Hematopoietic multipotent progenitor cell (in vitro differentiated cells): Measurements from ENCODE around the gene SCAP. TPM values are rescaled to one million over a fixed set of nuclear protein-coding genes. Genes with fewer than 3 reads are reported as not detected.
A peak's percentile ranks its signal among the peaks of the same experiment; 100 is the strongest.

Source experiments
- DNase-seq, 3 donors: peaks; one replicate each; pipeline ENCODE4 v3.0.0-alpha.2; 2011 to 2015; ENCODE audit warnings: low read depth in 2 of 3, low spot score in 2 of 3
- total RNA-seq: library from RNA; depleted of rRNA; stranded (reverse); fragments of >200 nt; gene quantifications from one replicate; pipeline ENCODE4 v1.2.3, GENCODE V29; 2012

The SCAP gene
- total RNA-seq, 1 donor = 156 TPM

GRCh38 chr3:47434849-47435248 lies 40.9 kb downstream of the SCAP start:
- DNase-seq = no peak

GRCh38 chr3:47433796-47434195 lies 41.9 kb downstream of the SCAP start:
- no peak for DNase-seq

GRCh38 chr3:47432673-47433072 lies 43.1 kb downstream of the SCAP start:
- DNase-seq = no peak

- no peak for DNase-seq
Observed at GRCh38 chr3:47431225-47431624, 44.5 kb downstream of the SCAP start.

GRCh38 chr3:47430606-47431005 lies 45.1 kb downstream of the SCAP start:
- DNase-seq = no peak

GRCh38 chr3:47429476-47430270 lies 46.1 kb downstream of the SCAP start:
- no peak for DNase-seq

GRCh38 chr3:47428662-47429061 lies 47.1 kb downstream of the SCAP start:
- no peak for DNase-seq

- DNase-seq = no peak
Observed at GRCh38 chr3:47427866-47428265, 47.9 kb downstream of the SCAP start.

- no peak for DNase-seq
Observed at GRCh38 chr3:47425959-47426358, 49.8 kb downstream of the SCAP start.

GRCh38 chr3:47425383-47425778 lies 50.4 kb downstream of the SCAP start:
- DNase-seq = no peak

- no peak for DNase-seq
Observed at GRCh38 chr3:47424434-47425382, 51.0 kb downstream of the SCAP start.

GRCh38 chr3:47423548-47424145 lies 52.1 kb downstream of the SCAP start:
- no peak for DNase-seq

- no peak for DNase-seq
Observed at GRCh38 chr3:47422743-47423142, 53.0 kb downstream of the SCAP start.

GRCh38 chr3:47421741-47422649 lies 53.7 kb downstream of the SCAP start:
- peak in 2 of 3 donors; percentile 42 to 43 for DNase-seq

- peak; percentile 74 to 96 (median 91) for DNase-seq
Observed at GRCh38 chr3:47420511-47421484, 54.9 kb downstream of the SCAP start.

- DNase-seq = no peak
Observed at GRCh38 chr3:47420044-47420430, 55.7 kb downstream of the SCAP start.

- DNase-seq = peak in 1 of 3 donors; percentile 12
Observed at GRCh38 chr3:47419083-47420043, 56.4 kb downstream of the SCAP start.
